Mesenchymal stem cell (in vitro differentiated cells and primary cell): ENCODE measurements around the gene TINCR.

ENCODE experiments used
- DNase-seq: peaks from one replicate; pipeline ENCODE4 v3.0.0-alpha.2; 2013
- H2AFZ ChIP-seq: one replicate; pipeline ENCODE4 v1.6.1; 2013; ENCODE audit warnings: low read depth, mild to moderate bottlenecking, control low read depth, inconsistent platforms, low read length, moderate library complexity
- H2AK5ac ChIP-seq: 2 replicates; pipeline ENCODE4 v1.6.1; 2013; ENCODE audit warnings: low read length, moderate library complexity, mild to moderate bottlenecking, inconsistent platforms; ENCODE audit not compliant: severe bottlenecking
- H2BK120ac ChIP-seq: one replicate; pipeline ENCODE4 v1.6.1; 2013; ENCODE audit warnings: low read depth, mild to moderate bottlenecking, inconsistent platforms, low read length, moderate library complexity
- H2BK12ac ChIP-seq, 2 experiments: one replicate each; pipeline ENCODE4 v1.6.1; 2013; ENCODE audit warnings: inconsistent platforms in 2 of 2, low read length in 2 of 2, mild to moderate bottlenecking in 2 of 2, moderate library complexity in 2 of 2, control low read depth in 1 of 2
- H2BK15ac ChIP-seq: one replicate; pipeline ENCODE4 v1.6.1; 2013; ENCODE audit warnings: mild to moderate bottlenecking, low read depth, inconsistent platforms; ENCODE audit not compliant: poor library complexity, severe bottlenecking
- H2BK5ac ChIP-seq: 2 replicates; pipeline ENCODE4 v1.6.1; 2013; ENCODE audit warnings: low read depth, mild to moderate bottlenecking, low read length, control low read depth, inconsistent platforms; ENCODE audit not compliant: poor library complexity, severe bottlenecking
- H3K14ac ChIP-seq, 2 experiments: one replicate each; pipeline ENCODE4 v1.6.1; 2013; ENCODE audit warnings: inconsistent platforms in 2 of 2, low read length in 2 of 2, control low read depth in 1 of 2, mild to moderate bottlenecking in 1 of 2, moderate library complexity in 1 of 2
- H3K18ac ChIP-seq, 2 experiments: one replicate each; pipeline ENCODE4 v1.6.1; 2013; ENCODE audit warnings: inconsistent platforms in 2 of 2, low read length in 2 of 2, control low read depth in 1 of 2, low read depth in 1 of 2, mild to moderate bottlenecking in 1 of 2
- H3K23ac ChIP-seq, 2 experiments: one replicate each; pipeline ENCODE4 v1.6.1; 2013; ENCODE audit warnings: inconsistent platforms in 2 of 2, low read length in 2 of 2, mild to moderate bottlenecking in 2 of 2, moderate library complexity in 2 of 2, control low read depth in 1 of 2
- H3K27ac ChIP-seq: 2 replicates; pipeline ENCODE4 v1.5.1; 2013; ENCODE audit warnings: mild to moderate bottlenecking, moderate library complexity, low read length, control low read depth, inconsistent platforms; ENCODE audit not compliant: poor library complexity, severe bottlenecking
- H3K27me3 ChIP-seq, 2 experiments: 2 replicates each; pipeline versions ENCODE4 v1.6.1 to v1.7.0; 2013; ENCODE audit warnings: low read length in 2 of 2, mild to moderate bottlenecking in 2 of 2, moderate library complexity in 2 of 2, control low read depth in 1 of 2, inconsistent platforms in 1 of 2; ENCODE audit not compliant: control insufficient read depth in 1 of 2, insufficient read depth in 1 of 2
- H3K36me3 ChIP-seq, 2 experiments: 2 replicates each; pipeline versions ENCODE4 v1.6.1 to v1.7.0; 2013; ENCODE audit warnings: low read length in 2 of 2, control low read depth in 1 of 2, inconsistent platforms in 1 of 2, low read depth in 1 of 2, mild to moderate bottlenecking in 1 of 2; ENCODE audit not compliant: insufficient read depth in 2 of 2, control insufficient read depth in 1 of 2
- H3K4ac ChIP-seq, 2 experiments: one replicate each; pipeline ENCODE4 v1.6.1; 2013; ENCODE audit warnings: inconsistent platforms in 2 of 2, low read length in 2 of 2, mild to moderate bottlenecking in 2 of 2, moderate library complexity in 2 of 2, control low read depth in 1 of 2, low read depth in 1 of 2
- H3K4me1 ChIP-seq: 2 replicates; pipeline ENCODE4 v1.6.1; 2013; ENCODE audit warnings: low read depth, low read length, control low read depth; ENCODE audit not compliant: control insufficient read depth, insufficient read depth
- H3K4me2 ChIP-seq: 2 replicates; pipeline ENCODE4 v1.6.1; 2013; ENCODE audit warnings: low read length, mild to moderate bottlenecking, inconsistent platforms; ENCODE audit not compliant: poor library complexity, severe bottlenecking
- H3K4me3 ChIP-seq, 2 experiments: 2 replicates each; pipeline versions ENCODE4 v1.5.1 to v1.7.0; 2013; ENCODE audit warnings: low read length in 2 of 2, mild to moderate bottlenecking in 2 of 2, control low read depth in 1 of 2, low read depth in 1 of 2; ENCODE audit not compliant: insufficient read depth in 1 of 2
- H3K79me1 ChIP-seq: replicated peaks from 2 replicates; pipeline ENCODE4 v1.6.1; 2013; ENCODE audit warnings: mild to moderate bottlenecking, control low read depth, low read length, inconsistent platforms; ENCODE audit not compliant: poor library complexity, severe bottlenecking
- H3K9ac ChIP-seq: 2 replicates; pipeline ENCODE4 v1.7.0; 2013; ENCODE audit warnings: mild to moderate bottlenecking, low read length, moderate library complexity
- H3K9me3 ChIP-seq: 2 replicates; pipeline ENCODE4 v1.7.0; 2013; ENCODE audit warnings: mild to moderate bottlenecking, low read length; ENCODE audit not compliant: control insufficient read depth
- H4K8ac ChIP-seq: one replicate; pipeline ENCODE4 v1.6.1; 2013; ENCODE audit warnings: inconsistent platforms, mild to moderate bottlenecking, low read length, moderate library complexity
- H4K91ac ChIP-seq: one replicate; pipeline ENCODE4 v1.6.1; 2013; ENCODE audit warnings: mild to moderate bottlenecking, low read length, inconsistent platforms
- WGBS: methylation state at CpG from one replicate; pipeline ENCODE4 v1.1.7; 2013; ENCODE audit warnings: mixed read lengths; 5-methylcytosine and 5-hydroxymethylcytosine counted together

Gene TINCR

DNA sequence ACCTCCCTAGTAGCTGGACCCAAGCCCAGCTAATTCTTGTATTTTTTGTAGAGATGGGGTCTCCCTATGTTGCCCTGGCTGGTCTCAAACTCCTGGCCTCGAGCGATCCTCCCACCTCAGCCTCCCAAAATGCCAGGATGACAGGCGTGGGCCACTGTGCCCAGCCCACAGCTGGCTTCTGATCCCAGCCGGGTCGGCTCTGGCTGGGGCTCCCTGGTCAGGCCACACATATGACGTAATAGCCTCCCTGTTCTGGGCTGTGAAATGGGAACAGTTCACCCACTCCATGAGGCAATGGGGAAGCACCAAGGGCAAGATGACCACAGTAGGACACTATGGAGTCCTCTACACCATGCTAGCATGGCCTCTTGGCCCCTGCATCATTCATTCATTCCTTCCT, 41.1 kb downstream of the TINCR start:
- 71% methylated on average over 6 of the region's 6 CpGs for WGBS
- H2BK12ac ChIP-seq = no peak overlapping the region
- no peak overlapping the region for H4K91ac ChIP-seq
- no peak overlapping the region for H2BK5ac ChIP-seq
- no peak overlapping the region for H2BK120ac ChIP-seq
- H2AFZ ChIP-seq = no peak overlapping the region
- H3K4me2 ChIP-seq = no peak overlapping the region
- DNase-seq = no peak
- H3K4ac ChIP-seq = no peak overlapping the region
- H3K27ac ChIP-seq = no peak overlapping the region
- peak overlapping the region in 1 of 2 experiments; percentile 22 for H3K4me3 ChIP-seq
- H3K14ac ChIP-seq = no peak overlapping the region
- H3K18ac ChIP-seq = no peak overlapping the region
- no peak overlapping the region for H2BK15ac ChIP-seq
- no peaks in the 10 kb centered on the region for H3K36me3 ChIP-seq
- no peak overlapping the region for H3K23ac ChIP-seq
- no peaks in the 10 kb centered on the region for H3K9me3 ChIP-seq
- H2AK5ac ChIP-seq = no peak overlapping the region
- H3K27me3 ChIP-seq = peaks cover 12 to 48% of the 10 kb centered on the region in 2 experiments
- no peaks in the 10 kb centered on the region for H3K4me1 ChIP-seq
- no peak overlapping the region for H3K9ac ChIP-seq
- H3K79me1 ChIP-seq = no peaks in the 10 kb centered on the region
- H4K8ac ChIP-seq = no peak overlapping the region

DNA sequence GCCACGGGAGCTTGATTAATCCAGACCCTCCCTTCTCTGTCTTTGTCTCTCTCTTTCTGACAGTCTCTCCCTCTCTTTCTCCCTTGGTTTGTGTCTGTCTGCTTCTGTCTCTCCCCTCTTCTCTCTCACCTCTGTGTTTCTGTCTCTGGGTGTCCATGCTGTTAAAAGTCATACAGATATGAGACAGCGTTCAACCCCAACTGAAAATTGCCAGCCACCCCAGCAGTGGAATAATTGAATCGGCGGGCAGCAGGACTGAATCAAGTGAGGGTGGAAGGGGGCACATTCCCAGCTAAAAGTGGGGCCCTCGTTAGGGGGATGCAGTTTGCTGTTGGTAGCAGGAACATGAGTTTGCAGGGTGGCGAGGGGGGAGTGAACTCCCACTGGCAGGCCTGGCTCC, 43.7 kb downstream of the TINCR start:
- no peak overlapping the region for H3K4me3 ChIP-seq
- no peak overlapping the region for H4K8ac ChIP-seq
- H3K9ac ChIP-seq = no peak overlapping the region
- H2AFZ ChIP-seq = no peak overlapping the region
- no peak overlapping the region for H2BK12ac ChIP-seq
- no peaks in the 10 kb centered on the region for H3K36me3 ChIP-seq
- no peak for DNase-seq
- no peak overlapping the region for H2BK15ac ChIP-seq
- H2BK5ac ChIP-seq = no peak overlapping the region
- 71% methylated on average over 6 of the region's 6 CpGs for WGBS
- no peak overlapping the region for H2BK120ac ChIP-seq
- H3K23ac ChIP-seq = no peak overlapping the region
- H3K14ac ChIP-seq = no peak overlapping the region
- peaks cover 0 to 43% of the 10 kb centered on the region in 2 experiments for H3K27me3 ChIP-seq
- H3K4me1 ChIP-seq = no peaks in the 10 kb centered on the region
- no peak overlapping the region for H3K4ac ChIP-seq
- no peak overlapping the region for H3K4me2 ChIP-seq
- no peak overlapping the region for H2AK5ac ChIP-seq
- no peak overlapping the region for H4K91ac ChIP-seq
- no peak overlapping the region for H3K18ac ChIP-seq
- no peak overlapping the region for H3K27ac ChIP-seq
- H3K9me3 ChIP-seq = peaks cover 9% of the 10 kb centered on the region
- no peaks in the 10 kb centered on the region for H3K79me1 ChIP-seq

DNA sequence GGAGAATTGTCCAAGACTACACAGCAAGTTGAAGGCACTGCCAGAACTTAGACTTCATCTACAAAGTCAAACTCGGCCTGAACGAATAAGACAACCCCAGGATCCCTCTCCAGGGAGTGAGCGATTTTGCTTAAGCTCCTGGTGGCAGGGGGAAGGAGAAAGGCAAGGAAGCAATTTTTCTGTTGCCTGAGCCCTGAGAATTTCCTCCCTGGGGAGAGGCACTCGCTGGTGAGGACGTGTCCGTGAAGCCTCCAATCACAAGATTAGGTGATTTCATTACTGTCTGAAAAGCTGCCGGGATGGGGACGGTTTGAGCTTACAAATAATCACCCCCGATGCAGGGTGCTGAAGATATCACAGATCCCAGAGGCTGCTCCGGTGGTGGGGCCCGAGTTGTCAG, 45.6 kb downstream of the TINCR start:
- no peak overlapping the region for H2BK120ac ChIP-seq
- H3K4me1 ChIP-seq = no peaks in the 10 kb centered on the region
- no peak overlapping the region for H4K91ac ChIP-seq
- H2BK15ac ChIP-seq = no peak overlapping the region
- H3K79me1 ChIP-seq = no peaks in the 10 kb centered on the region
- H3K9me3 ChIP-seq = peaks cover 9% of the 10 kb centered on the region
- H2BK5ac ChIP-seq = no peak overlapping the region
- no peak overlapping the region for H2AFZ ChIP-seq
- H3K14ac ChIP-seq = no peak overlapping the region
- no peak overlapping the region for H2AK5ac ChIP-seq
- H4K8ac ChIP-seq = no peak overlapping the region
- H2BK12ac ChIP-seq = no peak overlapping the region
- no peak overlapping the region for H3K4me2 ChIP-seq
- no peaks in the 10 kb centered on the region for H3K36me3 ChIP-seq
- no peak overlapping the region for H3K4ac ChIP-seq
- DNase-seq = no peak
- H3K18ac ChIP-seq = no peak overlapping the region
- no peak overlapping the region for H3K9ac ChIP-seq
- H3K23ac ChIP-seq = no peak overlapping the region
- 78% methylated on average over 11 of the region's 11 CpGs for WGBS
- no peak overlapping the region for H3K4me3 ChIP-seq
- peaks cover 0 to 34% of the 10 kb centered on the region in 2 experiments for H3K27me3 ChIP-seq
- H3K27ac ChIP-seq = no peak overlapping the region

- Histone ChIP-seq H3K27ac (no peak overlapping the region), H2BK120ac (no peak overlapping the region), H3K9ac (no peak overlapping the region), H3K14ac (no peak overlapping the region), H3K4ac (no peak overlapping the region), H3K23ac (no peak overlapping the region), H2AK5ac (no peak overlapping the region), H2BK15ac (no peak overlapping the region), H3K18ac (no peak overlapping the region), H3K4me1 (no peaks in the 10 kb centered on the region), H2AFZ (no peak overlapping the region), H4K8ac (no peak overlapping the region), H3K4me3 (no peak overlapping the region), H3K4me2 (no peak overlapping the region), H2BK5ac (no peak overlapping the region), H3K79me1 (no peaks in the 10 kb centered on the region), H2BK12ac (no peak overlapping the region), H3K27me3 (peaks cover 0 to 29% of the 10 kb centered on the region in 2 experiments), H3K36me3 (no peaks in the 10 kb centered on the region), H3K9me3 (peaks cover 24% of the 10 kb centered on the region), H4K91ac (no peak overlapping the region)
- WGBS = 87% methylated on average over 3 of the region's 4 CpGs
- no peak for DNase-seq
Measured at GRCh38 chr19:5520501-5520900, 47.3 kb downstream of the TINCR start.
